ENCODE measurements around the gene SETDB2. TPM values are rescaled to one million over a fixed set of nuclear protein-coding genes. Genes with fewer than 3 reads are reported as not detected.
A peak's percentile ranks its signal among the peaks of the same experiment; 100 is the strongest.

SETDB2 gene
- polyA plus RNA-seq, 3 donors: 4.8 to 6.8 (median 6.4) TPM

DNA sequence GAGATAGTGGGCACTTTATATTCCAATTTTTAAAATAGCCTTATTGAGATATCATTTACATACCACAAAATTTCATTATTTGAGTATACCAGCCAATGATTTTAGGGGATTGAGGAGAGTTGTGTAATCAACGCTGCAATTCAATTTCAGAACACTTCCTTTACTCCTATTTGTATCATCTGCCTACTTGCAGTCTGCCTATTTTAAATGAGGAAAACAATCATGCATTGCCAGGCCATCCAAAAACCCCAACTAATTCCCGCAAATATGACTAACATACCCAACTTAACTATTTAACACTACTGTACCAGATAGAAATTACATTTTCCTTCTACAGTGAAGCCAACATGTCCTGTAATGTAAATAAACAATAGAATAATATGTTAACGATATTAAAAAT lies 26.9 kb upstream of the SETDB2 start:
- no peaks in the 10 kb centered on the region for H3K36me3 ChIP-seq (replicated peaks in 1 of 2; ENCODE audit: control insufficient read depth in 1 of 2, insufficient read depth in 2 of 2, low read length in 2 of 2)
- H3K27ac Mint-ChIP-seq: no peak overlapping the region
- no peaks in the 10 kb centered on the region for H3K79me2 ChIP-seq (ENCODE audit: insufficient read depth, low read length)
- H3K4me2 ChIP-seq (replicated peaks; ENCODE audit: extremely low read depth, low read length, poor library complexity, severe bottlenecking): no peak overlapping the region
- peaks cover 18 to 20% of the 10 kb centered on the region in 2 donors for H3K4me1 ChIP-seq (ENCODE audit: control insufficient read depth in 1 of 2, insufficient read depth in 2 of 2, low read length in 2 of 2)
- H3K9me3 ChIP-seq (replicated peaks in 1 of 2; ENCODE audit: control insufficient read depth in 1 of 2, insufficient read depth in 1 of 2, low read length in 2 of 2): no peaks in the 10 kb centered on the region
- H3K9me3 Mint-ChIP-seq: peaks cover 0 to 1% (median 0%) of the 10 kb centered on the region in 7 donors
- WGBS (ENCODE audit: insufficient coverage): no CpG with 5 or more reads among the region's 3 CpGs
- no peaks in the 10 kb centered on the region for H4K20me1 ChIP-seq (ENCODE audit: insufficient read depth, low read length)
- TF ChIP-seq, protein P1, sequence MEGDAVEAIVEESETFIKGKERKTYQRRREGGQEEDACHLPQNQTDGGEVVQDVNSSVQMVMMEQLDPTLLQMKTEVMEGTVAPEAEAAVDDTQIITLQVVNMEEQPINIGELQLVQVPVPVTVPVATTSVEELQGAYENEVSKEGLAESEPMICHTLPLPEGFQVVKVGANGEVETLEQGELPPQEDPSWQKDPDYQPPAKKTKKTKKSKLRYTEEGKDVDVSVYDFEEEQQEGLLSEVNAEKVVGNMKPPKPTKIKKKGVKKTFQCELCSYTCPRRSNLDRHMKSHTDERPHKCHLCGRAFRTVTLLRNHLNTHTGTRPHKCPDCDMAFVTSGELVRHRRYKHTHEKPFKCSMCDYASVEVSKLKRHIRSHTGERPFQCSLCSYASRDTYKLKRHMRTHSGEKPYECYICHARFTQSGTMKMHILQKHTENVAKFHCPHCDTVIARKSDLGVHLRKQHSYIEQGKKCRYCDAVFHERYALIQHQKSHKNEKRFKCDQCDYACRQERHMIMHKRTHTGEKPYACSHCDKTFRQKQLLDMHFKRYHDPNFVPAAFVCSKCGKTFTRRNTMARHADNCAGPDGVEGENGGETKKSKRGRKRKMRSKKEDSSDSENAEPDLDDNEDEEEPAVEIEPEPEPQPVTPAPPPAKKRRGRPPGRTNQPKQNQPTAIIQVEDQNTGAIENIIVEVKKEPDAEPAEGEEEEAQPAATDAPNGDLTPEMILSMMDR (IDR thresholded peaks at IDR 0.05): no peak
- peaks cover 3 to 6% of the 10 kb centered on the region in 2 donors for H3K36me3 Mint-ChIP-seq
- no peaks in the 10 kb centered on the region for H3K27me3 Mint-ChIP-seq (ENCODE audit: low read depth in 3 of 3)
- H2AFZ ChIP-seq (ENCODE audit: insufficient read depth, low read depth, low read length, poor library complexity, severe bottlenecking): no peak overlapping the region
- no peak for DNase-seq
- H3K4me1 Mint-ChIP-seq: peaks cover 25% of the 10 kb centered on the region
- intact Hi-C loops (cut with micrococcal nuclease): no loop called here
- no peak overlapping the region for H3K9ac ChIP-seq (ENCODE audit: insufficient read depth, low read length, poor library complexity, severe bottlenecking)
- H3K27ac ChIP-seq (ENCODE audit: low read depth in 1 of 2, low read length in 2 of 2): no peak overlapping the region
- H3K27me3 ChIP-seq (ENCODE audit: control insufficient read depth in 2 of 2, insufficient read depth in 2 of 2, low read length in 2 of 2): no peaks in the 10 kb centered on the region
- no peak overlapping the region for H3K4me3 Mint-ChIP-seq
- no peak overlapping the region for H3K4me3 ChIP-seq (replicated peaks in 1 of 3; ENCODE audit: low read depth in 2 of 3, low read length in 3 of 3)

DNA sequence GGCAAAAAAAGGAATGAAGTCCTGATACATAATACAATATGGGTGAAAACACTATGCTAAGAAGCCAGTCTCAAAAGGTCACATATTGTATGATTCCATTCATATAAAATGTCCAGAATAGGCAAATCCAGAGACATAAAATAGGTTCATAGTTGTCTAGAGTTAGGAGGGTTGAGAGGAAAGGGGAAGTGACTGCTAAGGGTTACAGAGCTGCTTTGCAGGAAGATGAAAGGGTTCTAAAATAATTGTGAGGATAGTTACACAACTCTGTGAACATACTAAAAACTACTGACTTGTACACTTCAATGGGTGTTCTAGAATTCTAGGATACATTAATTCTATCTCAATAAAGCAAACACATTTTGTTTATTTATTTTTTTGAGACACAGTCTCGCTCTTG lies 25.9 kb upstream of the SETDB2 start:
- TF ChIP-seq, protein P1 (IDR thresholded peaks at IDR 0.05): no peak
- Histone ChIP-seq H3K36me3 (replicated peaks in 1 of 2; ENCODE audit: control insufficient read depth in 1 of 2, insufficient read depth in 2 of 2, low read length in 2 of 2) (no peaks in the 10 kb centered on the region), H3K9me3 (replicated peaks in 1 of 2; ENCODE audit: control insufficient read depth in 1 of 2, insufficient read depth in 1 of 2, low read length in 2 of 2) (no peaks in the 10 kb centered on the region), H3K4me2 (replicated peaks; ENCODE audit: extremely low read depth, low read length, poor library complexity, severe bottlenecking) (no peak overlapping the region), H4K20me1 (ENCODE audit: insufficient read depth, low read length) (no peaks in the 10 kb centered on the region), H3K27me3 (ENCODE audit: control insufficient read depth in 2 of 2, insufficient read depth in 2 of 2, low read length in 2 of 2) (no peaks in the 10 kb centered on the region), H3K4me1 (ENCODE audit: control insufficient read depth in 1 of 2, insufficient read depth in 2 of 2, low read length in 2 of 2) (peaks cover 18 to 20% of the 10 kb centered on the region in 2 donors), H3K4me3 (replicated peaks in 1 of 3; ENCODE audit: low read depth in 2 of 3, low read length in 3 of 3) (no peak overlapping the region), H3K79me2 (ENCODE audit: insufficient read depth, low read length) (no peaks in the 10 kb centered on the region), H3K27ac (ENCODE audit: low read depth in 1 of 2, low read length in 2 of 2) (no peak overlapping the region), H3K9ac (ENCODE audit: insufficient read depth, low read length, poor library complexity, severe bottlenecking) (no peak overlapping the region), H2AFZ (ENCODE audit: insufficient read depth, low read depth, low read length, poor library complexity, severe bottlenecking) (no peak overlapping the region)
- 100% methylated on average over 1 of the region's 1 CpG for WGBS (ENCODE audit: insufficient coverage)
- peaks cover 25% of the 10 kb centered on the region for H3K4me1 Mint-ChIP-seq
- H3K4me3 Mint-ChIP-seq: no peak overlapping the region
- H3K27ac Mint-ChIP-seq: peak overlapping the region in 5 of 7 donors; percentile 37 to 66 (median 61)
- peak; percentile 12 to 42 (median 33) for DNase-seq
- no peaks in the 10 kb centered on the region for H3K27me3 Mint-ChIP-seq (ENCODE audit: low read depth in 3 of 3)
- H3K36me3 Mint-ChIP-seq: no peaks in the 10 kb centered on the region
- peaks cover 0 to 1% (median 0%) of the 10 kb centered on the region in 7 donors for H3K9me3 Mint-ChIP-seq
- intact Hi-C loops (cut with micrococcal nuclease): no loop called here

All from CD14-positive monocyte (primary cell).